GM23248 (cell line): ENCODE data around the gene F9.

Experiments
- EZH2 ChIP-seq: fragments of 200-600 bp; sonication (generic); IDR thresholded peaks from 2 replicates; pipeline ENCODE4 v1.6.1; 2018; ENCODE audit warnings: antibody characterized with exemption, mild to moderate bottlenecking; ENCODE audit not compliant: insufficient read depth, poor library complexity, severe bottlenecking
- EZH2phosphoT487 ChIP-seq: fragments of 200-600 bp; sonication (generic); IDR thresholded peaks from 2 replicates; pipeline ENCODE4 v1.6.1; 2018; ENCODE audit warnings: antibody characterized with exemption, moderate library complexity, mild to moderate bottlenecking, low read depth; ENCODE audit not compliant: insufficient read depth

GRCh38 chrX:139585613-139586012, 55.1 kb downstream of the F9 start:
- TF ChIP-seq EZH2 (no peak), EZH2phosphoT487 (no peak)
